Vagina (tissue), 2 donors: ENCODE data around the gene ZBTB33. TPM values are rescaled to one million over a fixed set of nuclear protein-coding genes. Genes with fewer than 3 reads are reported as not detected.

Experiments used
- DNase-seq, 2 donors: peaks; one replicate each; pipeline ENCODE4 v3.0.0-alpha.2; 2017; ENCODE audit errors: extremely low spot score in 2 of 2
- H3K27ac ChIP-seq: fragments of 200-600 bp; sonication (generic); one replicate; pipeline ENCODE4 v1.5.1; 2019
- H3K27me3 ChIP-seq: fragments of 200-600 bp; sonication (generic); one replicate; pipeline ENCODE4 v1.5.1; 2019
- H3K36me3 ChIP-seq, 2 donors: fragments of 200-600 bp; sonication (generic); one replicate each; pipeline ENCODE4 v1.5.1; 2017 to 2019
- H3K4me1 ChIP-seq: fragments of 200-600 bp; sonication (generic); one replicate; pipeline ENCODE4 v1.5.1; 2019
- H3K4me3 ChIP-seq, 2 donors: fragments of 200-600 bp; sonication (generic); 1 replicate in 1 of 2; 2 replicates in 1 of 2; pipeline ENCODE4 v1.5.1; 2016 to 2019
- H3K9me3 ChIP-seq: fragments of 200-600 bp; sonication (generic); one replicate; pipeline ENCODE4 v1.5.1; 2019
- CTCF ChIP-seq, 3 experiments: fragments of 450-650 bp in 2 of 3; fragments of 200-600 bp in 1 of 3; sonication (generic) in 1 of 3; IDR thresholded peaks; one replicate each; pipeline ENCODE4 v1.5.1; 2017 to 2019; ENCODE audit warnings: antibody characterized with exemption in 3 of 3, mild to moderate bottlenecking in 2 of 3, moderate library complexity in 2 of 3
- POLR2A ChIP-seq, 2 donors: fragments of 450-650 bp; IDR thresholded peaks; one replicate each; pipeline ENCODE4 v1.6.1; 2017; ENCODE audit warnings: antibody characterized with exemption in 2 of 2, mild to moderate bottlenecking in 2 of 2, moderate library complexity in 2 of 2
- POLR2AphosphoS5 ChIP-seq, 2 donors: sonication (generic); formaldehyde crosslinking; IDR thresholded peaks; one replicate each; pipeline ENCODE4 v1.9.0; 2017; ENCODE audit warnings: antibody characterized with exemption in 2 of 2, mild to moderate bottlenecking in 2 of 2, low read depth in 1 of 2; ENCODE audit not compliant: insufficient read depth in 1 of 2
- intact Hi-C: fragments of 100-400 bp; cut with DNase I; formaldehyde crosslinking; loops from one replicate; pipeline ENCODE4 v1.15.1; 2023
- total RNA-seq: library from RNA; depleted of rRNA; stranded (reverse); fragments of >200 nt; gene quantifications from one replicate; pipeline ENCODE4 v1.2.3, GENCODE V29; 2016

The ZBTB33 gene
- total RNA-seq, 1 donor from 2014 or later: 8.8 TPM

- Histone ChIP-seq H3K36me3 (no peaks in the 10 kb centered on the region), H3K4me3 (no peak overlapping the region), H3K27me3 (no peaks in the 10 kb centered on the region), H3K27ac (no peak overlapping the region), H3K9me3 (no peaks in the 10 kb centered on the region), H3K4me1 (no peaks in the 10 kb centered on the region)
- TF ChIP-seq POLR2AphosphoS5 (IDR thresholded peaks at IDR 0.05; ENCODE audit: insufficient read depth in 1 of 2, low read depth in 1 of 2) (no peak), POLR2A (IDR thresholded peaks at IDR 0.05) (no peak), CTCF (IDR thresholded peaks at IDR 0.05) (peak in 2 of 3 experiments; percentile 41 to 65)
- DNase-seq: no peak
- intact Hi-C loops: no loop called here
Observed at GRCh38 chrX:120213438-120214265, 37.0 kb upstream of the ZBTB33 start.

- Histone ChIP-seq H3K4me3 (no peak overlapping the region), H3K9me3 (no peaks in the 10 kb centered on the region), H3K27me3 (no peaks in the 10 kb centered on the region), H3K27ac (no peak overlapping the region), H3K36me3 (peaks cover 0 to 5% of the 10 kb centered on the region in 2 donors), H3K4me1 (no peaks in the 10 kb centered on the region)
- no peak for DNase-seq
- intact Hi-C loops: no loop called here
- TF ChIP-seq CTCF (IDR thresholded peaks at IDR 0.05): no peak
- no peak for TF ChIP-seq POLR2AphosphoS5 (IDR thresholded peaks at IDR 0.05; ENCODE audit: insufficient read depth in 1 of 2, low read depth in 1 of 2)
- no peak for TF ChIP-seq POLR2A (IDR thresholded peaks at IDR 0.05)
Observed at GRCh38 chrX:120223374-120223773, 27.2 kb upstream of the ZBTB33 start.

GRCh38 chrX:120224388-120224787, 26.2 kb upstream of the ZBTB33 start:
- no peak overlapping the region for H3K4me3 ChIP-seq
- H3K9me3 ChIP-seq: no peaks in the 10 kb centered on the region
- no peaks in the 10 kb centered on the region for H3K27me3 ChIP-seq
- H3K36me3 ChIP-seq: peaks cover 0 to 5% of the 10 kb centered on the region in 2 donors
- no peaks in the 10 kb centered on the region for H3K4me1 ChIP-seq
- no peak for TF ChIP-seq CTCF (IDR thresholded peaks at IDR 0.05)
- TF ChIP-seq POLR2AphosphoS5 (IDR thresholded peaks at IDR 0.05; ENCODE audit: insufficient read depth in 1 of 2, low read depth in 1 of 2): no peak
- TF ChIP-seq POLR2A (IDR thresholded peaks at IDR 0.05): no peak
- intact Hi-C loops: no loop called here
- DNase-seq: no peak
- no peak overlapping the region for H3K27ac ChIP-seq

- intact Hi-C loops: no loop called here
- Histone ChIP-seq H3K4me1 (no peaks in the 10 kb centered on the region), H3K36me3 (no peaks in the 10 kb centered on the region), H3K9me3 (no peaks in the 10 kb centered on the region), H3K27me3 (no peaks in the 10 kb centered on the region), H3K4me3 (no peak overlapping the region), H3K27ac (no peak overlapping the region)
- TF ChIP-seq POLR2A (IDR thresholded peaks at IDR 0.05): no peak
- TF ChIP-seq POLR2AphosphoS5 (IDR thresholded peaks at IDR 0.05; ENCODE audit: insufficient read depth in 1 of 2, low read depth in 1 of 2): no peak
- no peak for TF ChIP-seq CTCF (IDR thresholded peaks at IDR 0.05)
- no peak for DNase-seq
Observed at GRCh38 chrX:120228187-120228908, 22.3 kb upstream of the ZBTB33 start.

- Histone ChIP-seq H3K9me3 (no peaks in the 10 kb centered on the region), H3K36me3 (no peaks in the 10 kb centered on the region), H3K27ac (no peak overlapping the region), H3K4me1 (no peaks in the 10 kb centered on the region), H3K4me3 (no peak overlapping the region), H3K27me3 (no peaks in the 10 kb centered on the region)
- intact Hi-C loops: no loop called here
- DNase-seq: no peak
- TF ChIP-seq CTCF (IDR thresholded peaks at IDR 0.05) (no peak), POLR2A (IDR thresholded peaks at IDR 0.05) (no peak), POLR2AphosphoS5 (IDR thresholded peaks at IDR 0.05; ENCODE audit: insufficient read depth in 1 of 2, low read depth in 1 of 2) (no peak)
Observed at GRCh38 chrX:120235284-120235683, 15.3 kb upstream of the ZBTB33 start.
